HL-60 (cell line): ENCODE measurements around the gene SEPTIN2.
A peak's percentile ranks its signal among the peaks of the same experiment; 100 is the strongest.
"Not testable (repeated sequence)": the region's sequence is repeated elsewhere in the genome, so short reads cannot be mapped to it uniquely, and the experiment has no call there.

Experiments
- DNase-seq, 2 experiments: peaks; one replicate each; pipeline ENCODE4 v3.0.0-alpha.2; 2010 to 2020; ENCODE audit warnings: low read depth in 1 of 2, low spot score in 1 of 2
- H3K27ac ChIP-seq: fragments of 250-450 bp; sonication (Bioruptor Pico); replicated peaks from 2 replicates; pipeline ENCODE4 v1.5.1; 2020; ENCODE audit warnings: mild to moderate bottlenecking, moderate library complexity
- H3K27me3 ChIP-seq: fragments of 250-450 bp; sonication (Bioruptor Pico); 2 replicates; pipeline ENCODE4 v1.5.1; 2021; ENCODE audit warnings: mild to moderate bottlenecking, moderate library complexity; ENCODE audit not compliant: insufficient read depth, poor library complexity, severe bottlenecking
- H3K4me3 ChIP-seq: replicated peaks from 2 replicates; pipeline ENCODE4 v1.5.1; 2011; ENCODE audit warnings: mild to moderate bottlenecking, control low read depth, low read length; ENCODE audit not compliant: insufficient read depth
- GABPA ChIP-seq: IDR thresholded peaks from 2 replicates; pipeline ENCODE4 v1.6.1; 2012; ENCODE audit warnings: low read depth
- POLR2AphosphoS5 ChIP-seq: IDR thresholded peaks from 2 replicates; pipeline ENCODE4 v1.6.1; 2012; ENCODE audit warnings: low read depth
- SPI1 ChIP-seq: IDR thresholded peaks from 2 replicates; pipeline ENCODE4 v1.6.1; 2012; ENCODE audit warnings: low read depth, mild to moderate bottlenecking, borderline replicate concordance
- TF ChIP-seq, protein P1 (sequence below): IDR thresholded peaks from one replicate; pipeline ENCODE4 v1.5.1; 2011; ENCODE audit warnings: low read length, control low read depth, inconsistent platforms; ENCODE audit not compliant: insufficient read depth
- TF ChIP-seq, protein P2 (sequence below): IDR thresholded peaks from 2 replicates; pipeline ENCODE4 v1.6.1; 2012; ENCODE audit warnings: low read depth; ENCODE audit not compliant: insufficient replicate concordance

SEPTIN2 gene

DNA sequence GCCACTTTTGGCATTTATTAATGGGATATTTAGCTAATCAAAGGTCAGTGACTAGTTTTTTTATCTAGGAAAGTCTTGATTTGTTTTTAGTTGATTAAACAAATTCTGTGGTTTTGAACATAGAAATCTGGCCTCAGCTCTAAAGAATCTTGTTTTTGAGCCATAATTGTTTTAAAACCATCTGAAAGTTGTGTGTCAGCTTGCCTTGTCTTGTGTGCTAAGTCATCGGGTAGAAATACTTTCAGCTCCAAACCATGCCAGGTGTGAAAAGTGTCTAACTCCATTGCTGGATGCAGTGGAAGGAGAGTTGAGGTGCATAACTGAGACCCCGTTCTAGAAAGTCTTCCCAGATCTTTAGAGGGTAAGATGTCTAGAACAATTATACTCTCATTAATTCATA lies 63.1 kb downstream of the SEPTIN2 start:
- no peak for DNase-seq
- TF ChIP-seq SPI1: no peak
- no peak for TF ChIP-seq POLR2AphosphoS5
- TF ChIP-seq, protein P1, sequence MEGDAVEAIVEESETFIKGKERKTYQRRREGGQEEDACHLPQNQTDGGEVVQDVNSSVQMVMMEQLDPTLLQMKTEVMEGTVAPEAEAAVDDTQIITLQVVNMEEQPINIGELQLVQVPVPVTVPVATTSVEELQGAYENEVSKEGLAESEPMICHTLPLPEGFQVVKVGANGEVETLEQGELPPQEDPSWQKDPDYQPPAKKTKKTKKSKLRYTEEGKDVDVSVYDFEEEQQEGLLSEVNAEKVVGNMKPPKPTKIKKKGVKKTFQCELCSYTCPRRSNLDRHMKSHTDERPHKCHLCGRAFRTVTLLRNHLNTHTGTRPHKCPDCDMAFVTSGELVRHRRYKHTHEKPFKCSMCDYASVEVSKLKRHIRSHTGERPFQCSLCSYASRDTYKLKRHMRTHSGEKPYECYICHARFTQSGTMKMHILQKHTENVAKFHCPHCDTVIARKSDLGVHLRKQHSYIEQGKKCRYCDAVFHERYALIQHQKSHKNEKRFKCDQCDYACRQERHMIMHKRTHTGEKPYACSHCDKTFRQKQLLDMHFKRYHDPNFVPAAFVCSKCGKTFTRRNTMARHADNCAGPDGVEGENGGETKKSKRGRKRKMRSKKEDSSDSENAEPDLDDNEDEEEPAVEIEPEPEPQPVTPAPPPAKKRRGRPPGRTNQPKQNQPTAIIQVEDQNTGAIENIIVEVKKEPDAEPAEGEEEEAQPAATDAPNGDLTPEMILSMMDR: no peak
- TF ChIP-seq, protein P2, sequence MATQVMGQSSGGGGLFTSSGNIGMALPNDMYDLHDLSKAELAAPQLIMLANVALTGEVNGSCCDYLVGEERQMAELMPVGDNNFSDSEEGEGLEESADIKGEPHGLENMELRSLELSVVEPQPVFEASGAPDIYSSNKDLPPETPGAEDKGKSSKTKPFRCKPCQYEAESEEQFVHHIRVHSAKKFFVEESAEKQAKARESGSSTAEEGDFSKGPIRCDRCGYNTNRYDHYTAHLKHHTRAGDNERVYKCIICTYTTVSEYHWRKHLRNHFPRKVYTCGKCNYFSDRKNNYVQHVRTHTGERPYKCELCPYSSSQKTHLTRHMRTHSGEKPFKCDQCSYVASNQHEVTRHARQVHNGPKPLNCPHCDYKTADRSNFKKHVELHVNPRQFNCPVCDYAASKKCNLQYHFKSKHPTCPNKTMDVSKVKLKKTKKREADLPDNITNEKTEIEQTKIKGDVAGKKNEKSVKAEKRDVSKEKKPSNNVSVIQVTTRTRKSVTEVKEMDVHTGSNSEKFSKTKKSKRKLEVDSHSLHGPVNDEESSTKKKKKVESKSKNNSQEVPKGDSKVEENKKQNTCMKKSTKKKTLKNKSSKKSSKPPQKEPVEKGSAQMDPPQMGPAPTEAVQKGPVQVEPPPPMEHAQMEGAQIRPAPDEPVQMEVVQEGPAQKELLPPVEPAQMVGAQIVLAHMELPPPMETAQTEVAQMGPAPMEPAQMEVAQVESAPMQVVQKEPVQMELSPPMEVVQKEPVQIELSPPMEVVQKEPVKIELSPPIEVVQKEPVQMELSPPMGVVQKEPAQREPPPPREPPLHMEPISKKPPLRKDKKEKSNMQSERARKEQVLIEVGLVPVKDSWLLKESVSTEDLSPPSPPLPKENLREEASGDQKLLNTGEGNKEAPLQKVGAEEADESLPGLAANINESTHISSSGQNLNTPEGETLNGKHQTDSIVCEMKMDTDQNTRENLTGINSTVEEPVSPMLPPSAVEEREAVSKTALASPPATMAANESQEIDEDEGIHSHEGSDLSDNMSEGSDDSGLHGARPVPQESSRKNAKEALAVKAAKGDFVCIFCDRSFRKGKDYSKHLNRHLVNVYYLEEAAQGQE: no peak
- no peak for TF ChIP-seq GABPA
- Histone ChIP-seq H3K4me3 (no peak overlapping the region), H3K27me3 (no peaks in the 10 kb centered on the region), H3K27ac (no peak overlapping the region)

DNA sequence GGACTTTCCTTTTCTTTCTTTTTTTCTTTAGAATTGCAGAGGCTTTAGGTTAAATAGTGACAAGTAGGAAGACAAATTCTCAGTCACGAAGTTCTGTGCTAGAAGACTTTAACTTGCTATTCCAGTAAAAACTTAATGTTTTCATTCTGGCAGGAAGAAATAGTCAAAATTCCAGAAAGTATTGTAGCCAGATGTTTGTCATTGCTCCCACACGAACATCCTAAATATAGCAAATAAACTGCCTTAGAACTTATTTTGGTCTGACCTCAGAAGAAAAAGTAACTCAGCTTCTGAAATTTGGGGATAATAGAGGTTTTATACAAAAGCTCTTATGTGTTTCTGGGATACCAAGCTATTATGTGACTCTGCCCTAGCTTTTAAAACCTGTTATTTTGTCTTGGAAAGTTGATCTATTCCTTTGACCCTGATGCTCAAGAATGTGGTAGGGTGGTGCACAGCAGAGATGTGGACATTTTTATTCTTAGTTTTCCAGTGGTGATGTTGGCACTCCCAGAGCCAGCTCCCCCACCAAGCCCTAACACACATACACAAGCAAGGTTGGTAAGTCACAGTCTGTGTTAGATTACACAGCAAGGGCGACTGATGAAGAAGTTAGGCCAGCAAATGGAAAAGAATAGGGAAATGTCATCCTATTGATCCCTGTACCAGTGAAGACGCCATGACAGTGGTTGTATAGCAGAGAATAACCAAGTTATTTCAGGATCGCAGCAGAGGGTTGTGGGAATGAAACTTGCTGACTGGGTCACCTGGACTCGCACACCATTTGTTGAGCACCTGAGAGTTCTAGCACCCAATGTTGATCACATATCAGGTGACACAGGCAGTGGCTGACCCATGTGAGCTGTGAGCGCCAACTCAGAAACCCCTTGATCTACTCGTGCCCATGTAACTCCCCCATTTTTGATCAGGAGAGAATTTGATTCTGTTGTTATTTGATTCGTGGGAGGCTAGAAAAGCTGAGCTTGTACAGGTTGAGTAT lies 64.1 kb downstream of the SEPTIN2 start:
- no peak for DNase-seq
- Histone ChIP-seq H3K27me3 (no peaks in the 10 kb centered on the region), H3K27ac (no peak overlapping the region), H3K4me3 (no peak overlapping the region)
- no peak for TF ChIP-seq GABPA
- TF ChIP-seq, protein P1: no peak
- no peak for TF ChIP-seq POLR2AphosphoS5
- TF ChIP-seq, protein P2: no peak
- TF ChIP-seq SPI1: no peak

DNA sequence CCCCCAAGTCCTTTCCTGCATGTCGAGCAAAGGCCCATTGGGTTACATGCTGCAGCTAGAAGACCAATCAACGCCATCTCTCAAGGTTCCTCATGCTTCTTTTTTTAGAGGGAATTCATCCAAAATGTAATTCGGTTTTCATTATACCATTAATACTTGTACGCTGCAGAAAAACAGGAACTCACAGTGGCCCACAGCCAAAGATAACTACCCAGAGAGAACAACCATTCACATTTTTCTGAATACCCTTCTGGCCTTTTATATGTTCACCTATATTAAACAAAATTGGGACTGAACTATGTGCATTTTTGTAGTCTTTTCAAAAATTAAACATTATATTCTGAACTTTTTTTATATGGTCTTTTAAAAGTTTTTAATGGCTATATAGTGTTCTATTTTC lies 66.1 kb downstream of the SEPTIN2 start:
- TF ChIP-seq GABPA (no peak), SPI1 (peak; percentile 53; the same call in 1 of the 2 replicates)
- no peak overlapping the region for H3K4me3 ChIP-seq
- no peak for DNase-seq
- no peaks in the 10 kb centered on the region for H3K27me3 ChIP-seq
- H3K27ac ChIP-seq: no peak overlapping the region

DNA sequence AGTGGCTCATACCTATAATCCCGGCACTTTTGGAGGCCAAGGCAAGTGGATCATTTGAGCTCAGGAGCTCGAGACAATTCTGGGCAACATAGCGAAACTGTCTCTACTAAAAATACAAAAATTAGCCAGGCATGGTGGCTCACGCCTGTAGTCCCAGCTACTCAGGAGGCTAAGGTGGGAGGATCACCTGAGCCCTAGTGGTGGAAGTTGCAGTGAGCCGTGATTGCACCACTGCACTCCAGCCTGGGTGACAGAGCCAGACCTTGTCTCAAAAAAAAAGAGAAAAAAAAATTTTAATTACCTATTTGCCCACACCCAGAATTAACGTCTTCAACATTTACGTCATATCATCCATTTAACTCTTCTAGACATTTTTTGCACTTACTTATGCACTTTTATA lies 69.7 kb downstream of the SEPTIN2 start:
- not testable (repeated sequence) for DNase-seq, H3K4me3 ChIP-seq, H3K27ac ChIP-seq, H3K27me3 ChIP-seq

DNA sequence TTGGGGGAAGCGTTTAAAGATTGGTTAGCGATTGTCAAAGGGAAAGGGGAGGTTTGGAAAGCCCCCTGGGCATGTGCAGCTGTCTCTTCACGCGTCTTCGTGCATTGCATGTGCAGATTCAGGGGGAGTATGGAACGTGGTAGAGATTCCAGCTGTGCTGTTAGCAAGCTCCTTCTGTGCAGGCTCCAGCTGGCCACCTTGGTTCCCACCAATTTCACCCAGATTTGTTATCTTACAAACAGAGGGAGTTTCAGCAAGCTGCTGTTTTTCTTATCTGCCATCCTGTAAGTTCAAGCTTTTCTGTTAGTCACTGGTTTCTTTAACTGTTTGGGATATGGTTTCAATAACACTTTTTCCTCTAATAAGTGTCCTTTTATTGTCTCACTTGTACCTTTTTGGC lies 70.8 kb downstream of the SEPTIN2 start:
- Histone ChIP-seq H3K27me3 (no peaks in the 10 kb centered on the region), H3K27ac (no peak overlapping the region), H3K4me3 (no peak overlapping the region)
- DNase-seq: no peak
- no peak for TF ChIP-seq POLR2AphosphoS5
- no peak for TF ChIP-seq GABPA
- TF ChIP-seq, protein P2: no peak
- TF ChIP-seq, protein P1: no peak
- TF ChIP-seq SPI1: no peak
